ENCODE results near the gene MAGEB16.

MAGEB16 gene
- long read RNA-seq, donor 1, result 0 reads
- long read RNA-seq, donor 2, result 0 reads
- long read RNA-seq, donor 3, result 0 reads
- long read RNA-seq, donor 4, result 0 reads
- long read RNA-seq, donor 5, result 0 reads
- long read RNA-seq, donor 6, result 0 reads
- long read RNA-seq, donor 7, result 0 reads
- long read RNA-seq, donor 8, result 0 reads

DNA sequence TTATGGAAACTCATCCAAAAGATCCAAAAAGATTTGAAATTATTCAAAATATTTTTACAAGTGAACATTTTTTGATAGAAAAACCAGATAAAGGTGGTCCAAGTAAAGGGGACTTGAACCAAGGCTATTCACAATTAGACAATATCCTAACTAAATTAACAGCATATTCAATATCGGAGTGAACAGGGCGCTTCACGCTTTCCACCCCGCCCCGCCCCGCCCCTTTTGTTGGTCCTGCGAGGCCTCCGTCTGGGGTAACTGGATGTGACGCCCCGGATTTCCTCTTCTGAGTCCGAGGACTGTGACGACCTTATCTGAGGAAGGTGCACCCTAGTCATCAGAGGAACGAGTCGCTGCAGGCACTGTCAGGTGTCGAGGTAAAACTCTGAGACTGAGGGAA, at the start of gene MAGEB16:
Gene MAGEB16 (plus strand): TSS at position 301 of the 400 bp plus-strand sequence. CDS start 3,855 bp downstream, outside the sequence.
- DNase-seq, result no peak

DNA sequence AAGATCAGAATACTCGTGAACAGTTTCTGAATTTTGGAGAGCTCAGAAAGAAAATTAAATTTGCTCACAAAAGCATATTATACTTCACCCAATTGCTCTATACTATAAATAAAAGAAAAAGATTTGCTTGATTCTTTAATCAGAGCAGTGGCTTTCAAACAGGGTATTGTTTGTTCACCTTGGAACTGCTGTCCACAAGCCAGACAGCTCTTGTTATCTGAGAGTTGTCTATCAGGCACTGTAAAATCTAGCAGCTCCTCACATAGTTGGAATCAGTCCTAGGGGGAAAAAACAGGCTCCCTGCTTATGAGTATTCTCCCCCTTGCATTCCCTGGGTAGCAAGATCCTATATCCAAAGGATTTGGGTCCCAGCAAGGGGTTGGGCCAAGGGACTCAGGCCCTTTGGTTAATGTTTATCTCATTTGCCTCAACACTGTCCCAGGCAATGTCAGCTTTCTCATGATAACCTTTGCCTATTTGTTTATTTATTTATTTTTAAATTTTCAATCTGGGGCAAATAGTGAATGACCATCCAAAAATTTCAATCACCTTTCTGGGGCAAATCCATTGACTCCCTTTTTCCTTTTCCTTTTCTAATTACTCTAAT, 24.1 kb upstream of the MAGEB16 start:
- no peak for DNase-seq

DNA sequence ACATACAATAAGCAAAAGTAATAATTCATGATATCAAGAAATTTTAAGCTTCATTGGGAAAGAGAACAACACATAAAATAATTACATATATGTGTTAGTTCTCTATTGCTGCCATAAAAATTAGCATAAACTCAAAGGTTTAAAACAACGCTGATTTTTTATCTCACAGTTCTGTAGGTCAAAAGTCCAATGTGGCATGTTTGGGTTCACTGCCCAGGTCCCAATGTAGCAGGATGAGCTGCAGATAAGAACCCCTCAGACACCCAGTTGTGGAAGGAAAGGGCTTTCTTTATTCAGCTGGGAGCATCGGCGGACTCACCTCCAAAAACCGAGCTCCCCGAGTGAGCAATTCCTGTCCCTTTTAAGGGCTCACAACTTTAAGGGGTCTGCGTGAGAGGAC, 13.1 kb upstream of the MAGEB16 start:
- DNase-seq, result no peak

DNA sequence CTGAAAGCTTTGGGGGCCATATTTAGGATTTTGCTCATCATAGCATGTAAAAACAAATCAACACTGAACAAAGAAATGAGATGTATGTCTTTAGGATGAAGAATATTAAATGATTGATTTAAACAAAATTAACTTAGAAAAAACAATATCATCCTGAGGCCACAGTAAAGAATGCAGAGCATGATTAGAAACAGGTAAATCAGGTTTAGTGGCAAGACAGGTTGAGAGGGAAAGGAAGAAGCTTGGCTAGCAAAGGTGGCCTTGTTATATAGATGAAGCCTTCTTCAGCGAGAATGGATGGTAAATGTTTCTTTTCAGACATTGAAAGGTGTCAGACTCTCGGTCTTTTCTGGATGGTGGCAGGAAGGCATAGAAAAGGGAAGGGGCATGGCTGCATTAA, 11.9 kb upstream of the MAGEB16 start:
- DNase-seq, result no peak

DNA sequence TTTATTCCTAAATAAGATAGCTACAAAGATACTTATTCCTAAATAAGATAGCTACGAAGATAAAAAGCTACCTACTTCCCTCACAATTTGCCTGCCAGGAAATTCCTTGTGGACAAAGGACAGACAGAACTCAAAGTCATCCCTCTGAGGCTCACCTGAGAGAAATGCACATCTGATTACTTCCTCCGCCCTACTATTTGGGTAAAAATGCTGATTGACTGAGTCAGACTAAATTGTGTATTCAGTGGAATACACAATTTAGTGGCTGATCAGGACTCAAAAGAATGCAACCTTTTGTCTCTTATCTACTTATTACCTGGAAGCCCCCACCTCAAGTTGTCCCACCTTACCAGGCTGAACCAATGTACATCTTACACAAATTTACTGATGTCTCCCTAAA, 10.3 kb upstream of the MAGEB16 start:
- DNase-seq, result no peak

DNA sequence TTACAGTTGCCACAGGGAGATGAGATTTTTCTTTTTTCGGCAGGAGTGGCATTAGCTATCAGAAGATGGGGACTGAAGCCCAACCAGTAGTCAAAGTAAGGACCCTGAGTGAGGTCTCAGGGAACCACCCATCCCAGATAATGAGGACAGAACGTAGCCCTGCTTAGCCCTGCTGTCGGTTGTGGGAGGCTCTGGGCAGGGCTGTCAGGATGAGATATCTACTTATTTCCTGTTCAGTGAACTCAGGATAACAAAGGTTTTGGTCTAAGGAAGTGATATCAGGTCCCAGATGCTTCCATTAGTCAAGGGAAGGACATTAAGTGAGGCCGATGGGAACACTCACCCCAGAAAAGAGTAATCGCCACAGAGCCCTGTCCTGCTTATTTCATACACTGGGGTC, 2.3 kb downstream of the MAGEB16 start:
- no peak for DNase-seq

DNA sequence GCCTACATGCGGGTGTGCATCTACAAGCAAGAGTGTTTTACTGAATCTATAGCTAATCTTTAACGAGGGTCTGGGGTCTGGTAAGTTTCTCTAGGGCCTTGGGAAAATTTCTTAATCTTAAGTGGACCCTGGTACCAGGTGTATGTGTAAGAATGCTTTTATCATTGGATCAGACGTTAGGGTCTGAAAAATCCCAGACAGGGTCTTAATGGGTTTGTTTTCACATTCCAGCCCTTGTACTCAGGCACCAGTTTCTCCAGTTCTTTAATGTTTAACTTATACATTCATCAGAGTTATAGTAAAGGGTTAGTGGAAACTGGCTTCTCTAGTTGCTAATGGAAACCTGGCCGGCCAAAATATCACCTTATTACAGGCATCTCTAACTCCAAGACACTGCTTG, 11.6 kb downstream of the MAGEB16 start:
- peak; percentile 3 for DNase-seq

DNA sequence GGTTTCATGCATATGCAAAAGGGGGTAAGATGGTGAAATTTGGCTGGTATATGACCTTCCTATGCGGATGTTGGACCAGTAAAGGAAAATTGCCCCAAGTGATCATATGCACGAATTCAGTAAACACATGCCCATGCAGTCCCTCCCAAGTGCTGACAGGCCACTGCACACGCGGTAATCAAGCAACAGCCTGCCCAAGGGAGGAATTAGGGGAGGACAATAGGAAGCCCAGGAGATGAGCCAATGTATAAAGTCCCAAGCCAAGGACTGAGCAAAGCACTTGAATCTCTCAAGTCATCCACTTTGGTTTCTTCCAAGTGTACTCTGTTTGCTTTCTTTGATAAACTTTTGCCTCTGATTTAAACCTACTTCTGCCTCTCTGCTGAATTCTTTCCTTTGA, 21.1 kb downstream of the MAGEB16 start:
- no peak for DNase-seq

DNA sequence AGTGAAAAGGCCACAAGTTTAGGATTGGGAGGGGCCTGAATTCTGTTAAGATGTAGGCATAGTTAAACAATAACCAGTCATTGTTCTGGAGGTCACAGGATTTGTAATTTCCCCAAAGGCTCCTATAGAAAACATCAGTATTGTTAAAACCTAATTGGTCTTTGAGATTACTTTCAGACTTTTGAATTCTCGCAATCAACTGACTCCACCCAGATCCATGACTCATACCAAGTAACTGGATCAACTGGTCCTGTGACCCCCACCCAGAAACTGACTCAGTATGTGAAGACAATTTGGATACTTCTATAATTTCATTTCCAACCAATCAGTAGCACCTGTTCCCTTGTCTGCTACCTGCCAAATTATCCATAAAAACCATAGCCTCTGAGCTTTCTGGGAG, 28.4 kb downstream of the MAGEB16 start:
- no peak for DNase-seq

DNA sequence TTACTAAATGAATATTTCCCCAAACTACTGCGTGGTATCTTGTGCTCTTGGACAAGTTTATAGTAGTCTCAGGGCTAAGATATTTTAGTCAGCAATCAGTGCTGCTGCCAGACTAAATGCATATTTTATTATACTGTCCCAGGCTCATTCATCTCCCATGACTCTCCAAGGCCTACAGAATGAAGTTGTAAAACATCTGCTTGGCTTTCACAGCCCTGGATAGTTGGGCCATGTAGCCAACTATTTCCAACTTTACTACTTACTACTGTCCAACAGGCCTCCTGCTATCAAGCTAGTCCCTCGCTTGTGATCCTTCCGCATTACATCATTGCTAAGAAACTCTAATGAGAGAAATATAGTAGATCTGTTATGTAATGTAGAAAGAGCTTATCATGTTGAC, 31.4 kb downstream of the MAGEB16 start:
- no peak for DNase-seq

DNA sequence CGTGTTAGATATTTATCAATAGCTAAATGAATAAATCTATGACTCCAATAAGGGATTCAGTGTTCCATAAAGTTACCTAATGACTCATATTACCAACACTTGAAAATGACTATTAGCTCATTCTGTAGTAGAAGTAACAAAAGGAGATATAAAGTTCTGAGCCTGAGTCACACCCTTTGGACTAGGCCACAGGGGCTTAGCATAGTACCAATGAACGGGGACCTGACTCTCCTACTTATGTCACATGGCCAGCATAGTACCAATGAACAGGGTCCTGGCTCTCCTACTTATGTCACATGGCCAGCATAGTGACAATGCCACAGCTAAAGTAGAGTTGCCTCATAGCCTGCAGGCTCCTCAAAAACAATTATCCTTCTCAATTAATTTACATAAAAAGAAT, 43.7 kb downstream of the MAGEB16 start:
- no peak for DNase-seq

DNA sequence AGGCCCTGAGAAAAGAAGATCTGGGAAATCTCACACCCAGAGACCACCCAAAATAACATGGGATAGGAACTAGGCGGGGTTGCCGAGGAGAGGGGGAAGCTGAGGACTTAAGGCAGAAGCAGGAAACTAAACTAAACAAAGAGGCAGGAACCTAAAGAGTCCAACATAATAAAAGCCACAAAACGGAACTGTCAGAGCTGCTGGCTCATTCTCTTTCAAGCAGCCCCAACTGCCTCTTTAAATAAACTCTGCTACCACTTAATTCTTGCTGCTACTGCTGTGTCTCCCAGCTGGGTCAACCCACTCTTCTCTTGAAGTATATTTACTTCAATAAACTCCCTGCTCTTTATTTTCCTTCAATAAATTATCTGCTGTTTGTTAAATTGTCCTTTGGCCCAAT, 44.5 kb downstream of the MAGEB16 start:
- no peak for DNase-seq

DNA sequence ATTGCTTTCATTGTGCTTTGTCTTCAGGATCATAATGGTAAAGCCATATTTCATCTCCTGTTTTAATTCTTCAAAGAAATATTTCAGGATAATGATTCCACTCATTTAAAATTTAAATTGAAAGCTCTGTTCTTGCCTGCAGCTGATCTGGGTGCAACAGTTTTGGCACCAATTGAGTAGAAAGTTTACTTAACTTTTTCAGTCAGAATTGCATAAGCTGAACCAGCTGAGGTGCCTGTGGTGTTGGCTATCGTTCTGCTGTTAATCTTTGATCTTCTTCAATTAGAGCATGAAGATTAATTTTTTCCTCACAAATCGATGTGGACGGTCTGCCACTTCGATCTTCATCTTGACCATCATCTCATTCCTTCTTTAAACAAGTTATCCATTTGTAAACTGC, 49.6 kb downstream of the MAGEB16 start:
- no peak for DNase-seq
